Measurements from ENCODE around the gene SERPINC1.

DNA sequence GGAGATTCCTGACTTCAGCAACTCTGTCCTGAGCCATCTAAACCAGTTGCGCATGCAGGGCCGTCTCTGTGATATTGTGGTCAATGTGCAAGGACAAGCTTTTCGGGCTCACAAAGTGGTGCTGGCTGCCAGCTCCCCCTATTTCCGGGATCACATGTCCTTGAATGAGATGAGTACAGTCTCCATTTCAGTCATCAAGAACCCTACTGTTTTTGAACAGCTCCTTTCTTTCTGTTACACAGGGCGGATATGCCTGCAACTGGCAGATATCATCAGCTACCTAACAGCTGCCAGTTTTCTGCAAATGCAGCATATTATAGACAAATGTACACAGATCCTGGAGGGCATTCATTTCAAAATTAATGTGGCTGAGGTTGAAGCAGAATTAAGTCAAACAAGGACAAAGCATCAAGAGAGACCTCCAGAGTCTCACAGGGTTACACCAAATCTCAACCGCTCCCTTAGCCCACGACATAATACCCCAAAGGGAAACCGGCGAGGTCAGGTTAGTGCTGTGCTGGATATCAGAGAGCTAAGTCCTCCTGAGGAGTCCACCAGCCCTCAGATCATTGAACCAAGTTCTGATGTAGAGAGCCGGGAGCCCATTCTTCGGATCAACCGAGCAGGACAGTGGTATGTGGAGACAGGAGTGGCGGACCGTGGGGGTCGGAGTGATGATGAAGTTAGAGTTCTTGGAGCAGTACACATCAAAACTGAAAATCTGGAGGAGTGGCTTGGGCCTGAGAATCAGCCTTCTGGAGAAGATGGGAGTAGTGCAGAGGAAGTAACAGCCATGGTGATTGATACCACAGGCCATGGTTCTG, 46.7 kb downstream of the SERPINC1 start:
- TF ChIP-seq SRF (IDR thresholded peaks at IDR 0.05; ENCODE audit: low read depth, low read length), result no peak
- no peak for TF ChIP-seq BRCA1 (IDR thresholded peaks at IDR 0.05; ENCODE audit: low read depth, low read length)
- no peak for TF ChIP-seq CTCF (IDR thresholded peaks at IDR 0.05; ENCODE audit: control extremely low read depth in 1 of 3, insufficient read depth in 1 of 3, low read depth in 1 of 3, low read length in 3 of 3)
- no peak for TF ChIP-seq SUZ12 (IDR thresholded peaks at IDR 0.05; ENCODE audit: low read length)
- TF ChIP-seq NRF1 (IDR thresholded peaks at IDR 0.05; ENCODE audit: low read depth, low read length), result no peak
- TF ChIP-seq POLR2A (IDR thresholded peaks at IDR 0.05; ENCODE audit: control extremely low read depth in 1 of 2, low read depth in 2 of 2, low read length in 2 of 2), result no peak
- TF ChIP-seq, protein P1, sequence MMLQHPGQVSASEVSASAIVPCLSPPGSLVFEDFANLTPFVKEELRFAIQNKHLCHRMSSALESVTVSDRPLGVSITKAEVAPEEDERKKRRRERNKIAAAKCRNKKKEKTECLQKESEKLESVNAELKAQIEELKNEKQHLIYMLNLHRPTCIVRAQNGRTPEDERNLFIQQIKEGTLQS (IDR thresholded peaks at IDR 0.05; ENCODE audit: insufficient read depth, low read depth, low read length), result no peak
- no peak for TF ChIP-seq POLR2AphosphoS5 (IDR thresholded peaks at IDR 0.05; ENCODE audit: low read depth, low read length)
- no peak for TF ChIP-seq USF2 (IDR thresholded peaks at IDR 0.05; ENCODE audit: low read length)
- no peak for TF ChIP-seq EP300 (IDR thresholded peaks at IDR 0.05; ENCODE audit: borderline replicate concordance in 1 of 2, low read depth in 2 of 2, low read length in 2 of 2)
- TF ChIP-seq JUN (IDR thresholded peaks at IDR 0.05; ENCODE audit: low read depth, low read length), result no peak
- TF ChIP-seq TAF1 (IDR thresholded peaks at IDR 0.05; ENCODE audit: low read depth, low read length), result no peak

Measured in H1 (cell line).